GM12865 (cell line): Measurements from ENCODE around the gene RNASE7.

Source experiments
- DNase-seq: peaks from one replicate; pipeline ENCODE4 v3.0.0; 2010; ENCODE audit warnings: low read depth
- H3K4me3 ChIP-seq: 2 replicates; pipeline ENCODE4 v1.5.1; 2011; ENCODE audit warnings: mild to moderate bottlenecking, low read depth, low read length, control low read depth
- TF ChIP-seq, protein P1 (sequence below): IDR thresholded peaks from 2 replicates; pipeline ENCODE4 v1.5.1; 2011; ENCODE audit warnings: low read length, control low read depth, low read depth, inconsistent platforms; ENCODE audit not compliant: insufficient read depth; ENCODE audit errors: missing control alignments

The RNASE7 gene

DNA sequence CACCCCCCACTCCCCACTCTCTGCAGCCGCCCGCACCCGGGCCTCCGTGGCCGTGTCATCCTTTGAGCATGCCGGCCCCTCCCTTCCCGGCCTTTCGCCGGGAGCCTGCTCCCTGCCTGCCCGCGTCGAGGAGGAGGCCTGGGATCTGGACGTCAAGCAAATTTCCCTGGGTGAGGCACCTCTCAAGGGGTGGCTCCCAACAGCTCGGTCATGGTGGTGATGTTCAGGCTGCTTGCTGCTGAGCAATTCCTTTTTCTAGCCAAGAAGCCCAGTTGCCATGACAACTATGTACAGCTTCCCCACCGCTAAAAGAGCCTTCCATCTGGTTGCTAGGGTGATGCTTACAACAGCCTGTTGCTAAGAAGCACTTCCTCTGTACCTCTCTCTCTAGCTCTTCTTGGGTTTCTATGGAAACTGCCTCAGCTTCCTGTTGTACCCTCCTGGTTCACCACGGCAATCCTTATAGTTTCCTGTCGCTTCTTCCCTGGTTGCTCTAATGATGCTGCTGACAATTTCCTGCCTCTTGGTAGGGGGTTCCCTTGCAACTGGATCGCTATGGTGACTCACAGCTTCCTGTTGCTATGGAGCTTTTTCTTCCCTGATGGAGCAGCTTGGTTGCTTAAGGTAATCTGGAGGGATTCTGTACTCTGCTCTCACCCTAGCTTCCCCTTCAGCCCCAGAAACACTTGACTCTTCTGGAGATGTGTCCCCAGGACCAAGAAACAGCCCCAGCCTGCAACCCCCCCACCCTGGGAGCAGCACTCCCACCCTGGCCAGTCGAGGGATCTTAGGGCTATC, 45.3 kb downstream of the RNASE7 start:
- DNase-seq, result peak; percentile 78
- H3K4me3 ChIP-seq, result no peak overlapping the region
- TF ChIP-seq, protein P1, sequence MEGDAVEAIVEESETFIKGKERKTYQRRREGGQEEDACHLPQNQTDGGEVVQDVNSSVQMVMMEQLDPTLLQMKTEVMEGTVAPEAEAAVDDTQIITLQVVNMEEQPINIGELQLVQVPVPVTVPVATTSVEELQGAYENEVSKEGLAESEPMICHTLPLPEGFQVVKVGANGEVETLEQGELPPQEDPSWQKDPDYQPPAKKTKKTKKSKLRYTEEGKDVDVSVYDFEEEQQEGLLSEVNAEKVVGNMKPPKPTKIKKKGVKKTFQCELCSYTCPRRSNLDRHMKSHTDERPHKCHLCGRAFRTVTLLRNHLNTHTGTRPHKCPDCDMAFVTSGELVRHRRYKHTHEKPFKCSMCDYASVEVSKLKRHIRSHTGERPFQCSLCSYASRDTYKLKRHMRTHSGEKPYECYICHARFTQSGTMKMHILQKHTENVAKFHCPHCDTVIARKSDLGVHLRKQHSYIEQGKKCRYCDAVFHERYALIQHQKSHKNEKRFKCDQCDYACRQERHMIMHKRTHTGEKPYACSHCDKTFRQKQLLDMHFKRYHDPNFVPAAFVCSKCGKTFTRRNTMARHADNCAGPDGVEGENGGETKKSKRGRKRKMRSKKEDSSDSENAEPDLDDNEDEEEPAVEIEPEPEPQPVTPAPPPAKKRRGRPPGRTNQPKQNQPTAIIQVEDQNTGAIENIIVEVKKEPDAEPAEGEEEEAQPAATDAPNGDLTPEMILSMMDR, result no peak

DNA sequence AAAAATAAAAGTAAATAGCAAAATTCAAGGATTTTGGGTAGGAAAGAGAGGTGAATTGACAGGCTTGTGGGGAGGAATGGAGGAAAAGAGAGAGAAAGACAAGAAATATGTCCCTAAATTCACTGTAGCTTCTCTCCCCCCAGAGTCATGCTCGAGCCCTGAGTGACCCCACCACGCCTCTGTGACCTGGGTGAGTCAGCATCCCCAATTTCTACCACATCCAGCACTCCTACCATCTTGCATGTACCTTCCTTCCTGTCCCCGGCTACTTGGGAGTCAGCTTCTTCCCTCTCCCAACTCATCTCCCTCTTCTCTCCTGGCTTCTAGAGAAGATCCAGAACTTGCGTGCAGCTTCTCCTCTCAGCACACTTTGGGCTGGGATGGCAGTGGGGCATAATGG, 46.5 kb downstream of the RNASE7 start:
- H3K4me3 ChIP-seq, result no peak overlapping the region
- TF ChIP-seq, protein P1, result no peak
- DNase-seq, result no peak

DNA sequence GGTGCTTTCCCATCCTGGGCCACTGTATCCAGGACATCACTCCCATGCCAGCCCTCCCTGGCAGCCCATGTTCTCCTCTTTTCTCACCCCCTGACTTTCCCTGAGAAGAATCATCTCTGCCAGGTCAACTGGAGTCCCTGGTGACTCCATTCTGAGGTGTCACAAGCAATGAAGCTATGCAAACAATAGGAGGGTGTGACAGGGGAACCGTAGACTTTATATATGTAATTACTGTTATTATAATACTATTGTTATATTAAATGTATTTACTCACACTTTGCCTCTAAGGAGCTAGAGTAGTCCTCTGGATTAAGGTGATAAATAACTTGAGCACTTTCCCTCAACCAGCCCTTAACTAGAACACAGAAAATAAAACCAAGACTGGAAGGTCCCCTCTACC, 47.1 kb downstream of the RNASE7 start:
- H3K4me3 ChIP-seq, result no peak overlapping the region
- TF ChIP-seq, protein P1, result no peak
- DNase-seq, result no peak

DNA sequence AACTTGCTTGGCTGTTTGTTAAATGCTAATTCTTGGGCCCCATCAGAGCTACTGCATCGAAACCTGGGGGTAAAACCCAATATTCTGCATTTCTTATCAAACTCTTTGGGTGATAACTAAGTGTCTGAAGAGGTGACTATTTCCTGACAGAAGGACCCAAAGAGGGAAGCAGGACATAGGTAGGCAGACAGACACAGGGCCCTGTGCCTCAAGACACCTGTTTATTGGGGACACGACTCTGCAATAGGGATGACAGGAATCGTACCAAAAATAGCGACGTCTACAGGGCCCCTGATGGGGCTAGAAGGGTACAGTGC, 47.7 kb downstream of the RNASE7 start:
- TF ChIP-seq, protein P1, result no peak
- H3K4me3 ChIP-seq, result no peak overlapping the region
- no peak for DNase-seq

DNA sequence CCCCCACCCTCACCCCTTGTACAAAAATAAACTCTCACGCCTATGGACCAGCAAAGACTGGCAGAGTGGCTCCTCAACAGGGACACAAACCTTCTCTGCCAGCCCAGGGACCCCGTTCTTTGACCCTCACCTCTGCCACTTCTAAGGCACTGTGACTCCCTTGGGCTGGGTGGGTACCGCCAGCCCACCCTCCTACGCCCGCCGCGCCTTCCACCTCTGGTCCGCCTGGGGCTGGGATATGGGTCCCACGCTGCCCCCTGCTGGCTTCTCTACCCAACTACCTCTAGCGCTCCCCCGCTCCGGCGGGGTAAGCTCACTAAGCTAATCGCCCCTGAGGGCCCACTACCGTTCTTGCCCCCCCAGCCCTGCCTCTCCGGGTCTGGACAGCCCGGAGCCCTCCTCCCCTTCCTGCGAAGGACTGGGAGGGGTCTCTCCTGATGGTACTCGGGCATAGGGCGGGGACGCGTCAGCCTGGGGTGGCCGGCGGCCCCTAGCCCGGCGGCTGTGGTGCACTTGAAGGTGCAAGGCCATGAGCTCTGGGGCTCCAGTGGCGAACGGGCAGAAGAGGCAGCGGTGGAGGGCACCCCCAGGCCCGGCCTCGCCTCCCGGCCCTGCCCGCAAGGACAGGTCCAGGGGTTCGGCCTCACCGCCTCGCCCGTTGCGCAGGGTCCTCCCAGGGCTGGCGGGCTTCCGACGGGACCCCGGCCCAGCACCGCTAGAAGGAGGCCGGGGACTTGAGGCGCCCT, 48.2 kb downstream of the RNASE7 start:
- H3K4me3 ChIP-seq, result no peak overlapping the region
- TF ChIP-seq, protein P1, result peak; percentile 30
- no peak for DNase-seq

DNA sequence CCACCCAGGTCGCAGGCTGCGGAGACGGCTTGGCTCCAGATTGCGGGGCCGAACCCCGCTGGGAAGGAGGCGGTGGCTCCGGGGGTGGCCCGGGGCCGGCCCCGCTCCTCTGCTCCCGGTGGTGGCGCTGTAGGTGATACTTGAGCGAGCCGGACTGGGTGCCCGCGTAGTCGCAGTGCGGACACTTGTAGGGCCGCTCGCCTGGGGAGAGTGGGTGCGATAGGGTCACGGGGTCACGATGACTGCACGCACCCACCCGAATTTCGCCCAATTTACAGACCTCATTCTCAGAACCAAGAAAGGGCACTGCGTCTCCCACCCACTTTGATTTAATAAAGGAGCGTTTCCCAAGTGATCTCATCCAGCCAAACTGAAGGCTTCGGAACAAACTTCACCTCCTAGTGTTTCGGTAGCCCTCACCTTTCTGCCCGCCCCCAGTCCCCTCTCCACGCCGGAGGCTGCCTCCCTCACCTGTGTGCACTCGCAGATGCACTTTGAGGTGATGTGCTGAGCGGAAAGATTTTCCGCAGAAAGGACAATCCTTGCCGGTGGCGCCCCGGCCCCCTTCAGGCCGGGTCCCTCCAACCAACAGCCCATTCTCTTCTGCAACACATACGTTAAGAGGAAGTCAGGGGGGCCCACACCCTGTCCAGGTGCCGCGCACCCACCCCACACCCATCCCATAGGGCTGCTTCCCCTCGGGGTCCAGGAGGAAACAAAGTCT, 48.9 kb downstream of the RNASE7 start:
- no peak for DNase-seq
- TF ChIP-seq, protein P1, result no peak
- H3K4me3 ChIP-seq, result no peak overlapping the region
